GM12865 (cell line): ENCODE data around the gene TOMM40L.

Experiments
- DNase-seq: peaks from one replicate; pipeline ENCODE4 v3.0.0; 2010; ENCODE audit warnings: low read depth
- H3K4me3 ChIP-seq: 2 replicates; pipeline ENCODE4 v1.5.1; 2011; ENCODE audit warnings: mild to moderate bottlenecking, low read depth, low read length, control low read depth
- CTCF ChIP-seq: IDR thresholded peaks from 2 replicates; pipeline ENCODE4 v1.5.1; 2011; ENCODE audit warnings: low read length, control low read depth, low read depth, inconsistent platforms; ENCODE audit not compliant: insufficient read depth; ENCODE audit errors: missing control alignments

TOMM40L gene

GRCh38 chr1:161228032-161228431 is 2.2 kb downstream of the TOMM40L start:
- no peak overlapping the region for H3K4me3 ChIP-seq
- no peak for DNase-seq
- TF ChIP-seq CTCF: no peak

GRCh38 chr1:161229896-161230295 is 4.0 kb downstream of the TOMM40L start:
- no peak overlapping the region for H3K4me3 ChIP-seq
- no peak for TF ChIP-seq CTCF
- DNase-seq: no peak

- TF ChIP-seq CTCF: no peak
- no peak for DNase-seq
- H3K4me3 ChIP-seq: no peak overlapping the region
These were observed 4.9 kb downstream of the TOMM40L start for GRCh38 chr1:161230762-161231161.

GRCh38 chr1:161233102-161233501 is 7.2 kb downstream of the TOMM40L start:
- TF ChIP-seq CTCF: no peak
- no peak overlapping the region for H3K4me3 ChIP-seq
- no peak for DNase-seq

- H3K4me3 ChIP-seq: no peak overlapping the region
- no peak for DNase-seq
- TF ChIP-seq CTCF: no peak
These were observed 10.3 kb downstream of the TOMM40L start for GRCh38 chr1:161235957-161236775.

GRCh38 chr1:161238039-161238473 is 12.2 kb downstream of the TOMM40L start, which contains the start of gene NR1I3:
NR1I3 (minus strand) TSS chr1:161238203; CDS start chr1:161236565, 1,638 bp downstream.
- TF ChIP-seq CTCF: no peak
- no peak for DNase-seq
- no peak within 1 kb of the TSS for H3K4me3 ChIP-seq

- no peak for TF ChIP-seq CTCF
- no peak overlapping the region for H3K4me3 ChIP-seq
- no peak for DNase-seq
These were observed 15.8 kb downstream of the TOMM40L start for GRCh38 chr1:161241682-161242081.
